Stimulated activated CD8-positive, alpha-beta memory T cell treated with anti-CD3 and anti-CD28 coated beads, Interleukin-12 subunit alpha, Interleukin-12 subunit beta, amount 100 ng/mL, for 4 hours (primary cell): Measurements from ENCODE around the gene EDN2.

Source experiments
- DNase-seq: peaks from one replicate; pipeline ENCODE4 v3.0.0-alpha.2; 2020; ENCODE audit warnings: low read depth

The EDN2 gene

DNA sequence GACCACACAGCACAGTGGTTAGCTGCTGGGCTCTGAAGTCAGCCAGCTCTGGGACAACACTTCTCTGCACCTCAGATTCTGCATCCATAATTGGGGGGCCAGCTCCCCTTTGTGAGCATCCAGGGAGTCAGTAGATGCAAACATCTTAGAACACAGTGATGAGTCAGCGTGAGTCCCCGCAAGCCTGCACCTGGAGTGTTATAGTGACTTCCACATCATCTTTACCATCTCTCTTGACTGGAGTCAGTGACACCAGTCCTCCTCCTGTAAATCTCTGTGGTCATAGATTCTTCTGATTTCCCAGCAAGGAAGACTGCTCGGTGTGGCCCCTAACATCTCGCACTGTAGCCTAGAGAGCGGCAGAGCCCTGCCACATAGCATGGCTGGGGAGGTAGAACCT lies 13.9 kb upstream of the EDN2 start:
- DNase-seq = no peak

- DNase-seq = no peak
Measured at GRCh38 chr1:41497461-41498030, 13.1 kb upstream of the EDN2 start.

DNA sequence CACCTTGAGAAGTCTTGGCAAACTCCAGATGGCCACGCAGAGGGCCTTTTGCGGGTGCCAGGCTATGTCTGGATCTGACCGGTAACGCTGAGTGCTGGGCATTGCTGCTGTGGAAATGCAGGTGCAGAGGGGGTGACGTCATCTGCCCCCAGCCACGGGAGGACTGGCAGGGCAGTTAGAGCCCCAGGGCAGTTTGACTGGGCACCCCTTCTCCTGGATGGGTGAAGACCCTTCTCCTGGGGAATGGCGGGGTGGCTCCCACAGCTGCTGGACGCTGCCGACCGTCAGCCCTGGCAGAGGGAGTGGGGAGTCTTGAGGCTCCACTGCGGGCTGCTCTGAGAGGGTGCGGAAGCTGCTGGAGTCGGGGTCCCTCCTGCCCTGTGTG lies 12.6 kb upstream of the EDN2 start:
- no peak for DNase-seq

DNA sequence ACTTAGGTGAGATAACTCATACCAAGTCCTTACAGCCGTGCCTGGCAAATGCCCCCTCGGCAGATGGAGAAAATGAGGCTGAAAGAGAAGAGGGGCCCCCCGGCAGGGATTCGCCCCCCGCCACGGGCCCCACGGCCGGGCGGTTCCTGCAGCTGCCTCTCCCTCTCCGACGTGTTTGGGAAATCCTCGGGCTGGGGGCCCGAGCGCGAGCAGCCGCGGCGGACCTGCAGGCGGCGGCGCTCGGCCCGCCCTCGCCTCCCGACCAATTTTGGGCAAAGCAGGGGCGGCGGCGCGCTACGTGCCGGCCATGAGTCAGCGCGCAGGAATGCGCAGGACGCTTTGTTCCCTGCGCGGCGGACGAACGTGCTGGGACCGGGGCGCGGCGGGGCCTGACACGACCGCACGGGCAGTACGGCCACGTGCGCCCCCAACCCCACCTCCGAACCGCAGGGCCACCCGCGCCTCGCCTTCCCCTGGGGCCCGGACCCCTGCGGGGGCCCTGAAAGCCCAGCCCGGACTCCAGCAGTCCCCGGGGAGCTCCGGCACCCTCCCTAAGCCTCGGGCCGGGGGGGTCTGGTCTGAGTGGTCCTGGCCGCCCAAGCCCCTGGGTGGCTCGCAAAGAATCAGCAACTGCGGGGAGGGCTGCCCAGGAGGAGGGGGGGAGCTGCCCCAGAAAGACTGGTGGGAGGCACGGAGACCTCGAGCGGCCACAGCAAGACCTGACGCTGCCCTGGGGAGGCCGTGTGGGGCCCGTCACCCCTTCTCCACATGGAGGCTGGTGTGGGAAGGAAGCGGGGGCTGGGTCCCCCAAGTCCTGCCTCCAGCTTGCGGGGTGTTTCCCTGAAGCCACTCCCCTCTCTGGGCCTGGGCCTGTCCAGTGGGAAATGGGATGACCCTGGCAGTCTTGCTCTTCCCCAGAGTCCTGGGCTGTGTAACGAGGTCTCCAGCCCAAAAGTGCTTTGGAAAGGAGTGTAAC lies 11.9 kb upstream of the EDN2 start:
- DNase-seq = no peak

DNA sequence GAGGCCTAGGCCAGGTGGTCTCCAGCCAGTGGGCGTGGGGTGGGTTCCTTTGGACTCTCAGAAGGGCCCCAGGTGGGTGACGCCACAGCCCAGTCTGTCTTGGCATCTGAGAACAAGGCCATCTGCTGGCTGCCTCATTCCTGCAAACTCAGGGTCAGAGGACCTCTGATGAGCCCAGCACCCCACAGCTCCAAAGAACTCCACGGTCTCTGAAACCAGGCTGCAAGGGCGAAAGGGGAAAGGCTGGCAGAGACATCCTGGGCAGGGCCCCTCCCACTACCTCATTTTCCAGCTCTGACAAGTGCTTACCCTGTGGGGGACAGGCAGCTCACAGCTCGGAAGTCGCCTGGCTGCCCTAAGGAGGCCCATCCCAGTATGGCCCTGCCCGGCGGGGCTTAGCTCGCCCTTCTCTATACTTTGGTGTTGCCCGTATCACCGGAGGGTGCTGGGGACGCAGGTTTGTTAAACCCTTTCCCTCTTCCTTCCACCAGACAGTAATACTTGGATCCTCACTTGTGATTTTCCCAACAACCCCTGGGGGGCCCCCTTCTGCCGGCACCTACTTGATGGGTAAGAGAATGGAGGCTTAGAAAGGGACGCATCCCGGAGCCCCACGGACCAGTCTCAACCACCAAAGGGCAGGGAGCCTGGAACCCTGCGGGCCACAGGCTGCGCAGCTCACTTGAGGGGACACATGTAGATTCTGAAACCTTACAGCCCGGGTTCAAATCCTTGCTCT lies 10.9 kb upstream of the EDN2 start:
- DNase-seq = no peak

DNA sequence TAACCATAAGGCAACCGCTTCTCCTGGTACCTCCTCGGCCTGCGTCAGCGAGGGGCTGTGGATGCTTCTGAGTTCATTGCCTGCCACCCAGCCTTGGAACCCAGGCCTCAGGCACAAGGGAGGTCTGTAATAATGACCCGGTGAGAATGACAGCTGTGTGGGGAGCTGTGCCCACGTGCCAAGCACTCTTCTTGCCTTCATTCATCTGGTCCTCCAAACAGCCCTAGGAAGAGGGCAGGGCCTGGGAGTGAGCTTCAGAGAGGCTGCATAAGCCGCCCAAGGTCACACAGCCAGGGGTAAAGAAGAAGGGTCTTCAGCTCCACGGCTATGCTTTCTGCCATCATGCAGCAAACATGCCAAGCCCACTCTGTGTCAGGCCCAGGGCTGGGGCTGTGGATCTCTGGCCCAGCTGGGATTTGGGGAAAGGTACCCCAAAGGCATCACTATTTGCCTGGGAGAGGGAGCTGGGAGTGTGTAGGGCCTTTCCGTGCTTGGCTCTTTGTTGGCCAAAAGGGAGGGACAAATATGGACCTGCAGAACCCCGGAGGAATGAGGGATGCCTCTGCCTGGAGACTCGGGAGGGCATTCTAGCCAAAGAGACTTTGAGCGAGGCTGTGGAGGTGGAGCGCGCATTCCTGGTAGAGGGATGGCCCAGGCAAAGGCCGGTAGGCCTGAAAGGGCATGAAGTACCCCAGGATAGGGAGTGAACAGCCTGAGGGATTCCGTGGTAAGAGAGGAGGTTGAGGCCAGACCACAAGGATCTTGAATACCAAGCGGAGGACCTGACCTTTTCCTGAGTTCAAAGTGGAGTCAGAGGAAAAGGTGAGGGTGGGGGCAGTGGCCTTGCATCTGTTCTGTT lies 10.1 kb upstream of the EDN2 start:
- DNase-seq = no peak

- DNase-seq = no peak
Measured at GRCh38 chr1:41493626-41494350, 9.3 kb upstream of the EDN2 start.

DNA sequence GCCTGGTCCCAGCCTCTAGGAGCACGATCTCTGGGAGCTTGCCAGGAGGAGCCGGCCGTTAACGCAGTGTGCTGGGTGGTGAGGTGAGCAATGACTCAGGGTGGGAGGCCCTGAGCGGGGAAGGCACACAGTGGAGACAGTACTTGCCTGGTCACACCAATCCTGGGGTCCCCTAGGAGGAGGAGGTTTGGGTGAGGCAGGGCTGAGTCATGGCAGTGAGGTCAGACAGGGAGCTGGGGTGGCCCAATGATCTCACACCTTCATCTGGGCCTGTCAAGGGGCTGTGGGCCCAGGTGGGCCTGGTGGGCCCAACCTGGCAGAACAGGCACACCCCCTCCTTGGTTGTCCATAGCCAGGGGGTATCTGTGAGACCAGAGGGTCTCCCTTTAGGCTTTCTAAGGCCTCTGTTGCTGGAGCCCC lies 8.6 kb upstream of the EDN2 start:
- DNase-seq = no peak

DNA sequence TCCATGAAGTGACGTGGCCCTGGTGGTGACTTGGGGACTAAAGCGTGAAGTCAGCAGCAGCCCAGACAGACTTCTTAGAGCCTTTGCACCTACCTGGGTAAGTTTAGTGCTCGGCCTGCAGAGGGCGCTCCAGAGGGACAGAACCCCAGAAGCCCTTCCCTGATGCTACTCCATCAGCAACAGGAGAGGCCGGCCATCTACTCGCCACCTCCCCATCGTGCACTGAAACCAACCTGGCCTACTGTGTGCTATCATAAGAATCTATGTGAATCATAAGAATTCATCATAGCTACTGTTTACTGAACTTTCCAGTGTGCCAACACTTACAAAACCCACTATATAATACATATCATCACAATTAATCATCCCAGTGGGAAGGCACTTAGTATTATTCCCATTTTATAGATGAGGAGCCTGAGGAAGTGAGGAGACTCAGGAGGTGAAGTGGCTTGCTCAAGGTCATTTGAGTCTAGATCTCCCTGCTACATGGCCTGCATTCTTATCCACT lies 7.9 kb upstream of the EDN2 start:
- DNase-seq = no peak

- no peak for DNase-seq
Measured at GRCh38 chr1:41490911-41491310, 6.4 kb upstream of the EDN2 start.

GRCh38 chr1:41489561-41489960 lies 5.1 kb upstream of the EDN2 start:
- no peak for DNase-seq

- DNase-seq = no peak
Measured at GRCh38 chr1:41488040-41488951, 3.8 kb upstream of the EDN2 start.

DNA sequence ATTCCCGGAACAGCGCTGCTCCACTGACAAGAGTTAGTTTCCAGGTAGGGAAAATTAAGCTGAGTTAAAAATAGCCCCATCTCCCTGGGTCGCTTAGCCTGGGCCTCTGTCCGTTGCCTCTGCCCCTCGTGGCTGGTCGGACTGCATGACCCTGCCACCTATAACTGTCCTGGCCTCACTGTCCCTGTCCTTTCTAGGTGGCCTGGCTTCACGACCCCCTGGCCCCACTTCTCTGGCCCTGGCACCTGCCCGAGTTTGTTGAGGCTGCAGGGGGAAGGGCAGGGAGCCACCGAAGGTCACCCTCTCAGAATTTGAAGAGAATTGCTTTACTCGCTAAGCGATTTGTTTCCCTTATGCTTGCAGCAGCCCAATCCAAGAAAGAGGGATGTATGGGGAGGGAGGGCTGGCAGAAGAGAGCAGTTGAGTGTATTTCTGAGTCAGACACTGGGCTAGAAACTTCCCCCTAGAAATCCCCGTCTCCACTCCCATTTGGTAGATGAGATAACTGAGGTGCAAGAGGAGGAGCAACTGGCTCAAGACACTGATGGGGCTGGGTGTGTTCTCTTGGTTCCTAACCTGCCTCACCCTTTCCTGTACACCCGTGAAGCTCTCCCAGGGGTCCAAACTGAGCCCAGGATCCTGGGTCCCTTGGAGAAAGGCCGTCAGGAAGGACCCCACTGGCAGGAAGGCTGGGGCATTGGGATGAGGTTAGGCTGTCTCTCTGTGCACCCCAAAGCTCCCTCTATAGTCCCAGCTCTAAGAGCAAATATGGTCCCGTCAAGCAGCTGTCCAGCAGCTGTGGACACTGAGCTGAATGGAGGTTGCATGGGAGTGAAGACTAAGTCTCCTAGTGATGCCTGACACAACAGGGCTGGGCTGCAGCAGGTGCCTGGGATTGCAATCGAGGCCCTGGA lies 2.9 kb upstream of the EDN2 start:
- DNase-seq = no peak

- no peak for DNase-seq
Measured at GRCh38 chr1:41486371-41487125, 2.1 kb upstream of the EDN2 start.

DNA sequence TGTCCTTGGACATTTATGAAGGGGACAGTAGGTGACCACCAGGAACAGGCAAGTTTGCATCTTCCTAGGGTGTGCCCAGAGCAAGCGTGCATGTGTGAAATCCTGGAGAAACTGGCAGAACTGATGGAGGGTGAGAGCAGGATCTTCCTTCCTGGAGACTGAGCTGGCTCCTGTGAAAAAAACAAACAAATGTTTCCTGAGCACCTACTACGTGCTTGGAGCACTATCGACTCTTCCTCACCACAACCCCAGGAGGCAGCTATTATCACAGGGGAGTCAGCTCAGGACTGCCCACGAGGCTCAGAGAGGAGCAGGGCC lies 1.5 kb upstream of the EDN2 start:
- no peak for DNase-seq

DNA sequence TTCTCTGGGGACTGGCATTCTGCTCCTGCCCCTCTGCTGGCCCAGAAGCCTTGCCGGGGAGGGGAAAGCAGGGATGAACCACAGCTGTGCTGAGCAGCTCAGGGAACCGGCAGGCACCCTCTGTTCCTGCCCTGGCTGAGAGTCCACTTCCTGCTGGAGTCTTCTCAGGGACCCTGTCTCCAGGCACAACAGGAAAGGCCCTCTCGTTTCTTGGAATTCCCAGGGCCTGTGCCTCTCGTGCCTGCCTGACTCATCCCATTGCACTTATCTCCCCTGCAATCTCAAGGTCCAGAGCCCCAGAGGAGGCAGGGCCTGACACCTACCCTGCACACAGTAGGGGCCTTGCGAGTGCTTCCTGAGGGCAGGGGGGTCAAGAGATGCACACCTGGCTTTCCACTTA lies 1.1 kb upstream of the EDN2 start:
- DNase-seq = no peak

- DNase-seq = no peak
Measured at GRCh38 chr1:41483960-41484401, 502 bp downstream of the EDN2 start.
